GM19452 (cell line): Measurements from ENCODE around the gene ABLIM1.
A peak's percentile ranks its signal among the peaks of the same experiment; 100 is the strongest.

Experiments
- ATAC-seq: cut with Tn5 transposase; IDR thresholded peaks from one replicate; pipeline ENCODE4 v1.9.1; 2021; ENCODE audit not compliant: unreplicated experiment

ABLIM1 gene

GRCh38 chr10:114649217-114649903, 8.7 kb downstream of the ABLIM1 start:
- no peak for ATAC-seq

GRCh38 chr10:114648368-114648767, 9.7 kb downstream of the ABLIM1 start:
- ATAC-seq, result no peak

GRCh38 chr10:114647545-114648138, 10.4 kb downstream of the ABLIM1 start:
- ATAC-seq, result no peak

- no peak for ATAC-seq
Measured at GRCh38 chr10:114646426-114646825, 11.6 kb downstream of the ABLIM1 start.

GRCh38 chr10:114645706-114646105, 12.4 kb downstream of the ABLIM1 start:
- no peak for ATAC-seq

- ATAC-seq, result no peak
Measured at GRCh38 chr10:114643158-114643557, 14.9 kb downstream of the ABLIM1 start.

- ATAC-seq, result no peak
Measured at GRCh38 chr10:114642729-114643128, 15.3 kb downstream of the ABLIM1 start.

GRCh38 chr10:114638821-114639625, 19.1 kb downstream of the ABLIM1 start:
- peak; percentile 70 for ATAC-seq

GRCh38 chr10:114635797-114636550, 22.1 kb downstream of the ABLIM1 start:
- ATAC-seq, result no peak

GRCh38 chr10:114635101-114635500, 23.0 kb downstream of the ABLIM1 start:
- no peak for ATAC-seq

GRCh38 chr10:114634609-114634979, 23.5 kb downstream of the ABLIM1 start:
- no peak for ATAC-seq

- ATAC-seq, result no peak
Measured at GRCh38 chr10:114632869-114633715, 25.0 kb downstream of the ABLIM1 start.

- peak; percentile 63 for ATAC-seq
Measured at GRCh38 chr10:114631666-114632417, 26.2 kb downstream of the ABLIM1 start.

GRCh38 chr10:114631090-114631665, 26.9 kb downstream of the ABLIM1 start:
- ATAC-seq, result no peak

- ATAC-seq, result no peak
Measured at GRCh38 chr10:114629824-114630730, 28.0 kb downstream of the ABLIM1 start.

GRCh38 chr10:114629083-114629823, 28.8 kb downstream of the ABLIM1 start:
- no peak for ATAC-seq

GRCh38 chr10:114628106-114628505, 30.0 kb downstream of the ABLIM1 start:
- no peak for ATAC-seq

- ATAC-seq, result no peak
Measured at GRCh38 chr10:114626841-114627240, 31.2 kb downstream of the ABLIM1 start.
